SH-SY5Y (cell line): Measurements from ENCODE around the gene MYBPH.

ENCODE experiments used
- GATA2 ChIP-seq: IDR thresholded peaks from 2 replicates; pipeline ENCODE4 v1.6.1; 2011; ENCODE audit warnings: mild to moderate bottlenecking, low read depth, low read length
- GATA3 ChIP-seq: IDR thresholded peaks from 2 replicates; pipeline ENCODE4 v1.6.1; 2011; ENCODE audit warnings: low read depth, mild to moderate bottlenecking, low read length, moderate library complexity

DNA sequence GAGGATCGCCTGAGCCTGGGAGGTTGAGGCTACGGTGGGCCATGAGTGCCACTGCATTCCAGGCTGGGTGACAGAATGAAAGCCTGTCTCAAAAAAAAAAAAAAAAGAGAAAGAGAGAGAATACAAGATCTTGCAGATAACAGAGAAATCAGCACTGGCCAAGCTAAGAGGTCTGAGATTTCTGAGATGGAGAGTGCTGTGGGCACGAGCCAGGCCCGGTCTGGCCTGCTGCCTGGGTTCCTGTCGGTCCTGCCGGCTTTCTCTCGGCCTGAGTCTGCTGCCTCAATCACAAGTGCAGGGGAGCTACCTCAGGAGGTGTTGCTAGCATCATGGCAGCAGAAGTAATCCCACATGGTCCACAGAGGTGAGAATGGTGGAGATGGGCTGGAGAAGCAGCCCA lies 29.1 kb downstream of the MYBPH start:
- peak; percentile 98 for TF ChIP-seq GATA2
- TF ChIP-seq GATA3 = no peak
